ENCODE data around the gene CD2AP.

GRCh38 chr6:47485491-47486135 is 8.0 kb downstream of the CD2AP start:
- TF ChIP-seq CTCF (IDR thresholded peaks at IDR 0.05; ENCODE audit: insufficient read depth, low read length, poor library complexity, severe bottlenecking): no peak
- no peak for TF ChIP-seq EZH2phosphoT487 (conservative IDR thresholded peaks at IDR 0.05; ENCODE audit: low read length)
